K562 (cell line): ENCODE data around the gene ORAI3. TPM values are rescaled to one million over a fixed set of nuclear protein-coding genes. Genes with fewer than 3 reads are reported as not detected.

Source experiments
- ATAC-seq: fragments of 200-7000 bp; cut with Tn5 transposase; 3 replicates; pipeline ENCODE4 v1.9.1; 2020; ENCODE audit warnings: moderate library complexity
- BruUV-seq: library from RNA; stranded (reverse); fragments of 400-500 nt; replicated peaks from 2 replicates; lab custom pipeline; 2021; lab: Mats Ljungman, UMichigan
- CTCF ChIA-PET: fragments of 300-600 bp; formaldehyde crosslinking; extraction: SDS; loops from one replicate; lab custom pipeline; 2021; ENCODE audit warnings: low intra/inter-chr PET ratio; lab: Yijun Ruan, JAX
- POLR2A ChIA-PET: fragments of 300-600, 350-650 bp; sonication (Branson Sonifier 250); formaldehyde crosslinking; extraction: SDS; loops from one replicate; lab custom pipeline; 2021; ENCODE audit warnings: antibody characterized with exemption, inconsistent platforms; lab: Yijun Ruan, JAX
- DNase-seq, 4 experiments: peaks; one replicate each; pipeline versions ENCODE4 v3.0.0 to v3.0.0-alpha.2; 2011 to 2018; ENCODE audit warnings: low spot score in 3 of 4, mixed read lengths in 3 of 4; ENCODE audit errors: extremely low read depth in 1 of 4
- FAIRE-seq: peaks from 2 replicates; lab custom pipeline; 2011; peaks lifted over from hg19 to GRCh38; lab: Jason Lieb, UNC
- H2AFZ ChIP-seq: 2 replicates; pipeline ENCODE4 v1.6.0; 2011; ENCODE audit warnings: low read depth, low read length, control low read depth, inconsistent platforms
- H3K27ac ChIP-seq: fragments of 200-600 bp; 3 replicates; pipeline ENCODE4 v1.8.0; 2011; ENCODE audit warnings: low read depth, mild to moderate bottlenecking, control low read depth, inconsistent platforms, low read length, moderate library complexity, mixed read lengths; ENCODE audit errors: extremely low read depth
- H3K27me3 ChIP-seq, 2 experiments: fragments of 300-600 bp in 1 of 2; 2 replicates in 1 of 2; 3 replicates in 1 of 2; pipeline versions ENCODE4 v1.6.0 to v1.8.0; 2011; ENCODE audit warnings: inconsistent platforms in 2 of 2, low read length in 2 of 2, mild to moderate bottlenecking in 1 of 2, mixed read lengths in 1 of 2, moderate library complexity in 1 of 2; ENCODE audit not compliant: control insufficient read depth in 2 of 2, insufficient read depth in 2 of 2
- H3K36me3 ChIP-seq: fragments of 300-600 bp; 3 replicates; pipeline ENCODE4 v1.8.0; 2011; ENCODE audit warnings: mild to moderate bottlenecking, low read length, inconsistent platforms; ENCODE audit not compliant: control insufficient read depth, insufficient read depth
- H3K4me1 ChIP-seq, 2 experiments: fragments of 200-600 bp in 1 of 2; replicated peaks in 1 of 2; 2 replicates in 1 of 2; 3 replicates in 1 of 2; pipeline versions ENCODE4 v1.5.1 to v1.8.0; 2011; ENCODE audit warnings: inconsistent platforms in 2 of 2, low read length in 2 of 2, mild to moderate bottlenecking in 1 of 2, mixed read lengths in 1 of 2, moderate library complexity in 1 of 2; ENCODE audit not compliant: control insufficient read depth in 2 of 2, insufficient read depth in 2 of 2
- H3K4me2 ChIP-seq: 2 replicates; pipeline ENCODE4 v1.6.1; 2011; ENCODE audit warnings: low read length, control low read depth, inconsistent platforms, mixed read lengths; ENCODE audit not compliant: insufficient read depth
- H3K4me3 ChIP-seq: fragments of 200-600 bp; sonication (generic), shearing (Covaris generic); 2 replicates; pipeline ENCODE4 v1.5.1; 2016; ENCODE audit warnings: control low read depth, inconsistent platforms
- H3K79me2 ChIP-seq: fragments of 200-600 bp; 3 replicates; pipeline ENCODE4 v1.8.0; 2011; ENCODE audit warnings: low read length, inconsistent platforms; ENCODE audit not compliant: control insufficient read depth, insufficient read depth
- H3K9ac ChIP-seq, 2 experiments: 2 replicates each; pipeline versions ENCODE4 v1.6.0 to v1.6.1; 2011; ENCODE audit warnings: low read depth in 2 of 2, low read length in 2 of 2, control low read depth in 1 of 2, inconsistent platforms in 1 of 2, mild to moderate bottlenecking in 1 of 2, mixed read lengths in 1 of 2; ENCODE audit not compliant: insufficient read depth in 1 of 2
- H3K9me1 ChIP-seq: one replicate; pipeline ENCODE4 v1.6.0; 2011; ENCODE audit warnings: inconsistent platforms, mild to moderate bottlenecking, low read length, moderate library complexity; ENCODE audit not compliant: control insufficient read depth, insufficient read depth
- H3K9me3 ChIP-seq: replicated peaks from 2 replicates; pipeline ENCODE4 v1.5.1; 2011; ENCODE audit warnings: low read depth, low read length, inconsistent platforms; ENCODE audit not compliant: control insufficient read depth, insufficient read depth
- H4K20me1 ChIP-seq: replicated peaks from 2 replicates; pipeline ENCODE4 v1.6.1; 2011; ENCODE audit warnings: low read length, inconsistent platforms, mixed read lengths; ENCODE audit not compliant: control insufficient read depth, insufficient read depth
- ARID1B ChIP-seq: fragments of 450-650 bp; IDR thresholded peaks from 2 replicates; pipeline ENCODE4 v1.6.1; 2016; ENCODE audit warnings: antibody characterized with exemption, mild to moderate bottlenecking, inconsistent platforms
- HOXB6 ChIP-seq: fragments of 250-450 bp; sonication (Bioruptor Pico); IDR thresholded peaks from 2 replicates; pipeline ENCODE4 v1.5.1; 2022; ENCODE audit warnings: mild to moderate bottlenecking, borderline replicate concordance
- PRDM10 ChIP-seq: fragments of 450-650 bp; IDR thresholded peaks from 2 replicates; pipeline ENCODE4 v1.6.1; 2018; ENCODE audit not compliant: partially characterized antibody
- SRSF9 ChIP-seq: fragments of 200-400 bp; formaldehyde crosslinking; IDR thresholded peaks from 2 replicates; pipeline ENCODE4 v1.6.1; 2017; ENCODE audit warnings: low read depth, low read length, borderline replicate concordance
- TCF7L2 ChIP-seq: fragments of 150-350 bp; IDR thresholded peaks from 2 replicates; pipeline ENCODE4 v1.6.1; 2016; ENCODE audit warnings: low read depth, mild to moderate bottlenecking, low read length, moderate library complexity
- ZKSCAN1 ChIP-seq: fragments of 150-350 bp; IDR thresholded peaks from 2 replicates; pipeline ENCODE4 v1.6.1; 2016; ENCODE audit warnings: low read depth, low read length
- ZNF384 ChIP-seq: IDR thresholded peaks from 2 replicates; pipeline ENCODE4 v1.6.1; 2012; ENCODE audit warnings: low read depth, low read length, improper control_type of control experiment
- WGBS: fragments of 100-300 bp; shearing (Covaris generic); methylation state at CpG from one replicate; pipeline ENCODE4 v1.1.6; 2016; ENCODE audit warnings: low coverage, mixed read lengths; ENCODE audit not compliant: insufficient coverage; ENCODE audit errors: missing lambda C conversion rate; 5-methylcytosine and 5-hydroxymethylcytosine counted together
- in situ Hi-C: fragments of 300-500 bp; cut with MboI; formaldehyde crosslinking; loops from 4 replicates; pipeline ENCODE4 v1.15.0; 2018; ENCODE audit warnings: inconsistent platforms, mixed read lengths
- intact Hi-C: fragments of 100-400 bp; cut with micrococcal nuclease; formaldehyde crosslinking; loops from 2 replicates; pipeline ENCODE4 v1.14.2; 2022
- polyA plus RNA-seq, 8 experiments: library from polyadenylated mRNA; depleted of rRNA in 4 of 8; stranded (reverse) in 5 of 8; unstranded in 3 of 8; fragments of >200 nt; fragmentation: Nextera tagmentation in 2 of 8; fragmentation: Illumina TruSeq in 1 of 8; extraction: Ambion mirVana in 2 of 8; extraction: Trizol in 1 of 8; gene quantifications; 2 replicates each; pipeline versions ENCODE4 v1.2.1 to v1.2.3, GENCODE V29; 2011 to 2014; ENCODE audit warnings: inconsistent platforms in 1 of 8, missing spikeins in 1 of 8
- total RNA-seq, 7 experiments: library from RNA; depleted of rRNA in 6 of 7; stranded (reverse); fragments of >200 nt in 6 of 7; fragmentation: Illumina TruSeq in 2 of 7; extraction: Trizol in 2 of 7; gene quantifications; 2 replicates each; pipeline versions ENCODE4 v1.2.1 to v1.2.3, GENCODE V29; 2011 to 2021; ENCODE audit warnings: low replicate concordance in 1 of 7

The ORAI3 gene
- total and polyA plus RNA-seq, 9 of the 15 experiments (the other 6 are each of a cell fraction or from before 2014, with no cell fraction given), result 4.9 to 23.3 (median 14.1) TPM

- TF ChIP-seq PRDM10 (no peak), TCF7L2 (no peak), ZNF384 (no peak), HOXB6 (CRISPR knock-in tag) (no peak)
- TF ChIP-seq, all 486 proteins: peak for 0
Observed at GRCh38 chr16:30910427-30911029, 38.3 kb upstream of the ORAI3 start (continued).

GRCh38 chr16:30912794-30913412 is 36.0 kb upstream of the ORAI3 start:
- DNase-seq (no peak), FAIRE-seq (no peak), ATAC-seq (no peak)
- H3K4me1 ChIP-seq, result peaks cover 0 to 4% of the 10 kb centered on the region in 2 experiments; a peak in 2 of 5 replicates
- H3K9ac ChIP-seq, result peak overlapping the region in 1 of 2 experiments; percentile 45; a peak in 1 of 4 replicates
- no peak overlapping the region for H3K4me2 ChIP-seq
- no peaks in the 10 kb centered on the region for H3K9me1 ChIP-seq
- H4K20me1 ChIP-seq, result no peaks in the 10 kb centered on the region
- WGBS, result 59% methylated on average over 6 of the region's 6 CpGs
- BruUV-seq, result no TSS peak
- H3K36me3 ChIP-seq, result no peaks in the 10 kb centered on the region
- in situ Hi-C loops, result no loop called here
- H3K9me3 ChIP-seq, result no peaks in the 10 kb centered on the region
- intact Hi-C loops, result no loop called here
- no peak overlapping the region for H3K4me3 ChIP-seq
- no peaks in the 10 kb centered on the region for H3K79me2 ChIP-seq
- ChIA-PET CTCF (no interaction called here), POLR2A (interaction anchor here (0.6 to 1.6 kb wide), 5 partner anchors 8 to 165 kb away, joined by 3 to 5 read pairs (median 3); partner anchors contain the start of gene PHKG2)
- H3K27me3 ChIP-seq, result no peaks in the 10 kb centered on the region
- H2AFZ ChIP-seq, result no peak overlapping the region
- H3K27ac ChIP-seq, result no peak overlapping the region
- TF ChIP-seq SRSF9, result no peak
- no peak for TF ChIP-seq ARID1B
- peak; percentile 52; the same call in 1 of the 2 replicates for TF ChIP-seq ZKSCAN1
